NCI-H510A treated with DMSO at 0.1 percent for 48 hours (cell line): Measurements from ENCODE around the gene TRNP1.
"Not testable (repeated sequence)": the region's sequence is repeated elsewhere in the genome, so short reads cannot be mapped to it uniquely, and the experiment has no call there.

Experiments
- DNase-seq: peaks from one replicate; lab custom pipeline; 2025; lab: John Stamatoyannopoulos, UW

Gene TRNP1

GRCh38 chr1:26993237-26994019 is at the start of gene TRNP1:
Gene TRNP1 (plus strand): TSS chr1:26993692. CDS start chr1:26993787, 95 bp downstream.
- peak; percentile 76 for DNase-seq

GRCh38 chr1:26945138-26945537 is 48.4 kb upstream of the TRNP1 start:
- no peak for DNase-seq

- DNase-seq = no peak
These were observed 47.8 kb upstream of the TRNP1 start for GRCh38 chr1:26945728-26946127.

GRCh38 chr1:26946270-26946669 is 47.2 kb upstream of the TRNP1 start:
- no peak for DNase-seq

GRCh38 chr1:26948725-26949057 is 44.8 kb upstream of the TRNP1 start:
- not testable (repeated sequence) for DNase-seq

- DNase-seq = no peak
These were observed 44.1 kb upstream of the TRNP1 start for GRCh38 chr1:26949266-26949925.

GRCh38 chr1:26949926-26950319 is 43.6 kb upstream of the TRNP1 start:
- no peak for DNase-seq

GRCh38 chr1:26950602-26951001 is 42.9 kb upstream of the TRNP1 start:
- DNase-seq = no peak

- no peak for DNase-seq
These were observed 42.3 kb upstream of the TRNP1 start for GRCh38 chr1:26951216-26951615.

- DNase-seq = no peak
These were observed 41.5 kb upstream of the TRNP1 start for GRCh38 chr1:26951821-26952497.

- DNase-seq = no peak
These were observed 40.1 kb upstream of the TRNP1 start for GRCh38 chr1:26953374-26953773.

GRCh38 chr1:26956321-26956720 is 37.2 kb upstream of the TRNP1 start:
- no peak for DNase-seq

- DNase-seq = no peak
These were observed 36.2 kb upstream of the TRNP1 start for GRCh38 chr1:26957306-26957705.

GRCh38 chr1:26959270-26959669 is 34.2 kb upstream of the TRNP1 start:
- no peak for DNase-seq

GRCh38 chr1:26959722-26960624 is 33.5 kb upstream of the TRNP1 start, which contains the start of gene KDF1:
Gene KDF1 (minus strand): TSS chr1:26960468. CDS start chr1:26952380, 8,088 bp downstream.
- peak; percentile 88 for DNase-seq

GRCh38 chr1:26960625-26960966 is 32.9 kb upstream of the TRNP1 start:
- DNase-seq = no peak

GRCh38 chr1:26961826-26962225 is 31.7 kb upstream of the TRNP1 start:
- no peak for DNase-seq

GRCh38 chr1:26965213-26965612 is 28.3 kb upstream of the TRNP1 start:
- DNase-seq = no peak

- DNase-seq = no peak
These were observed 27.9 kb upstream of the TRNP1 start for GRCh38 chr1:26965628-26966027.

GRCh38 chr1:26970810-26971209 is 22.7 kb upstream of the TRNP1 start:
- no peak for DNase-seq

GRCh38 chr1:26971590-26971989 is 21.9 kb upstream of the TRNP1 start:
- no peak for DNase-seq

- no peak for DNase-seq
These were observed 21.1 kb upstream of the TRNP1 start for GRCh38 chr1:26972390-26972789.
